HG02642 (cell line): ENCODE measurements around the gene MAEA.
"Not testable (repeated sequence)": the region's sequence is repeated elsewhere in the genome, so short reads cannot be mapped to it uniquely, and the experiment has no call there.

Experiments
- ATAC-seq: cut with Tn5 transposase; IDR thresholded peaks from one replicate; pipeline ENCODE4 v1.9.1; 2021; ENCODE audit warnings: mild to moderate bottlenecking; ENCODE audit not compliant: unreplicated experiment, poor library complexity

The MAEA gene

DNA sequence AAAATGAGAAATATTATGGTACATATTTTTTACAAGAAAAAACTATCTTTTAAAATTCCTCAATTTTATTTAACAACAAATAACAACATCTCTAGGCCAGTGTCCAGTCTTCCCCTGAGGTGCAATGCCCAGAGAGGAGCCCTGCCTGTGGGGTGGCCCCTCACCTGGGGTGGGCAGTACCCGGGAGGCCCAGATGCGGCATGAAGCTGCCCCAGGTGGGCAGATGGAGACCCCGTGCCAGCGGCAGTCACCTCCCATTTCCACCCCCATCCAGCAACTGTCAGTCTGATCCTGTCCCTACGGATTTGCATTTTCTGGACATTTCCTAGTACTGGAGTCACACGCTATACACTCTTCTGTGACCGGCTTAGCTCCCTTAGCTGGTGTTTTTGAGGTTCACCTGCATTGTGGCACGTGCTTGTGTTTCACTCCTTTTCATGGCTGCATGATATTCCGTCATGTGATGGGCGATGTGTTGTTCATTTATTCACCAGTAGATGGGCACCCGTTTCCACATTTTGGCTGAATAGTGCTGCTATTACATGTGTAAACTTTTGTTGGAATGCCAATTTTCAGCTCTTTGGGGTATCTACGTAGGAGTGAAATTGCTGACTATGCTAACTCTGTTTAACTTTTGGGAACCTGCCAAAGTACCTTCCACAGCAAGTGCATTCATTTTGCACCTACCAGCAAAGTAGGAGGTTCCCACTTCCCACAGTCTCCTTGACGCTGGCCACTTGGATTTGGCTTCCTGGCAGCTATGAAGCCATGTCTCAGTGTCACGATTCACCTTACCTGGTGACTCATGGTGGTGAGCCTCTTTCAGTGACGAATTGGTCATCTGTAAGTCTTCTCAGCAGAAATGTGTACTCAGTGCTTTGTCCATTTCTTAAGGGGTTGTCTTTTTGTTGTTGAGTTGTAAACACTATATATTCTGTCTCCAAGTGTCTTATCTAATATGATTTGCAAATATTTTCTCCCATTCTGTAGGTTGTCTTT is 11.7 kb upstream of the MAEA start:
- no peak for ATAC-seq

DNA sequence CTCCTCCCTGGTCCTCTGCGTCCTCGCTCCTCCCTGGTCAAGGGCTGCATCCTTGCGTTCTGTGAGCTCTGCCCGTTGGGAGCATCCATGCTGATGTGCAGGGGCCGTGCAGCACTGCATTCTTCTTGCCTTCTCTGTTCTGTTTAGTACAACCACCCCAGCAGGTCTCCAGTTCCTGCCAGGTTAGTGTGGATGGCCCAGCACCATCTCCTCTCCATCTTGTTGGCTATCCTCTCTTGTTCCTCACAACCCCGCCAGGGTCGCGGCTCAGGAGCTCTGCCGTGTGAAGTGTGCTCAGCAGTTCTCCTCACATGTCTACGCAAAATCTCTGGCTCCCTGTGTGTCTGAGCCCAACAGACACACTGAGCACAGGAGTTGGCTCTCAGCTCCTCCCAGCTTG is 10.4 kb upstream of the MAEA start:
- no peak for ATAC-seq

DNA sequence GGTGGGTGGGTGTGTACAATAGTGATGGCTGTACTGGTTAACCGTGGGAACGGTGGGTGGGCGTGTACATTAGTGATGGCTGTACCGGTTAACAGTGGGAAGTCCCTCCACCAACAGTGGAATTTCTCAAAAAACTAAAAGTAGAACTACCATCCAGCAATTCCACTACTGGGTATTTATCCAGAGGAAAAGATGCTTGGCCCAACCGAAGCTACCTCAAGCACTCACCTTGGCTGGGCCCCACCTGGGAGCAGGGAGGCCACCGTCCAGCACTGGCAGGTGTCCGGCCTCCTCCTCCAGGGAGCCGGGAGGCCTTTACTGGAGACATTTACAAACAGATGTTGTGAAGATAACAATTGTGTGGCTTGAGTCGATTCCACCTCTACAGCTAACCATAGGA is 6.0 kb upstream of the MAEA start:
- ATAC-seq: no peak

DNA sequence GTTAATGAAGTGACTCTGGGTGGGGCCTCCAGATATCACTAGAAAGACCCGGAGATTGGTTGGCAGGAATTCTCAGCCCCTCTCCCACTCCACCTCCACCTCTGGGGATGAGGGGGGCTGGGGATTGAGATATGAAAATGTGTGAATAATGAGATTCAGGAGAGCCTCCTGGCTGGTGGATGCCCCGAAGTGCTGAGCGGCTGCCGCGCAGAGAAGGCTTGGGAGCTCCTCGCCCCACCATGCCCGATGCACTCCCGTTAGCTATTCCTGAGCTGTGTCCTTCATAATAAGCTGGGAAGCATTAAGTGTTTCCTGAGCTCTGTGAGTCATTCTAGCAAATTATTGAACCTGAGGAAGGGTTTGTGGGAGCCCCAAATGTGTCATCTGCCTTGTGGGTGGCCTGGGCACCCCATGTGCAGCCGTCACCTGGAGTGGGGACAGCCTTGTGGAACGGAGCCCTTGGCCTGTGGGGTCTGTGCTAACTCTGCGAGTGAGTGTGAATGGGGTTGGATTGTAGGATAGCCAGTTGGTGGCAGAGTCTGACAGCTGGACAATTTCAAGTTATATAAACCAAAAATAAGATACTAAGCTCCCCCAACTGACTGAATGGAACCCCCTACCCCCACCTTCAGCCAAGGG is 4.4 kb upstream of the MAEA start:
- ATAC-seq: no peak

DNA sequence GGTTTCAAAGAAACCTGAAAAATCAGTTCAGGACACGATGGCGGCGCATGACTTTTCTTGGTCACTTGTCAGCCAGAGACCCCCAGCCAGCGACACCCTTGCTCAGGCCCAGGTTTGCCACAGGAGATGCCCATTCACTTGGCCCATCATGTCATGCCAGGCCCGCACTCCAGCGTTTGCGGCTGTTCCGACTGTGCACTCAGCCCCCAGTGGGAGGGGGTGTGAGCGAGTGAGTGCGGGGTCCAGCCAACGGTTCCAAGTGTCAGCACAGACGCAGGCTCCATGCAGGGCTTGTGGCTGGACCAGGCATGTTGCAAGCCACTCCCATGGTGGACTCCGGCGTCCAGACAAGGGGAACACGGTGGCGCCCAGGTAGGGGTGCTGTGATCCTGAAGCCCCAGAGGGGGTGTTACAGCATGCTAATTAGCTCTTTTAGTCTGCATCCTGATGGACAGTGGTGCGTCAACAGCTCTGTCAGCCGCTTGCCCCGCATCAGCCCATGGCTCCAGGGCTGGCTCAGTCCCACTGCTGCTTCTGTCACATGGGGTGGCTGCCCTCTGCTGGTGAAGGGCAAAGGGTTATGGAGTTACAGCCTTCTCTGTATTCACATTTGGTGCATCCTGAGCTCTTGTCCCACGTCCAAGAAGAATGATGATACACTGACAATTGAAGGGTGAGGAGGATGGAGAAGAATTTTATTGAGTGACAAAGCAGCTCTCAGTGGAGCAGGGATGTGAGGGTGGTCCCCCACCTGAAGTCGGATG is 3.7 kb upstream of the MAEA start:
- no peak for ATAC-seq

DNA sequence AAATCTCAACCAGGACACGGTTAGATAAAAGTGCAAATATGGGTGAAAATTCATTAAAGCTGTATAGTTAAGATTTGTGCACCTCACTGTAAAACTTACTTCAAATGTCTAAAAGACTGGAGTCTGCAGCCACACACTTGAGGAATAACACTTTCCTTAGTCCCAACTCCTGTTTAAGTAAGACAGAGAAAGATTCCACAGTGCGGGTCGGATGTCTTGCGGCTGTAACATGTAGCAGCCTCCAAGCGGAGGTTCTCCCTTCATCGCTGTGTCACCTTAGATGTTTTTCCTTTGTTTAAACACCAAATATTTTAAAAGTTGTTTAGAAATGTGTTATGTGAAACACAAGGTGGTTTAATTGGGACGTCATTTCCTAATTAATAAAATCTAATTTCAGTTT is 905 bp upstream of the MAEA start:
- no peak for ATAC-seq

DNA sequence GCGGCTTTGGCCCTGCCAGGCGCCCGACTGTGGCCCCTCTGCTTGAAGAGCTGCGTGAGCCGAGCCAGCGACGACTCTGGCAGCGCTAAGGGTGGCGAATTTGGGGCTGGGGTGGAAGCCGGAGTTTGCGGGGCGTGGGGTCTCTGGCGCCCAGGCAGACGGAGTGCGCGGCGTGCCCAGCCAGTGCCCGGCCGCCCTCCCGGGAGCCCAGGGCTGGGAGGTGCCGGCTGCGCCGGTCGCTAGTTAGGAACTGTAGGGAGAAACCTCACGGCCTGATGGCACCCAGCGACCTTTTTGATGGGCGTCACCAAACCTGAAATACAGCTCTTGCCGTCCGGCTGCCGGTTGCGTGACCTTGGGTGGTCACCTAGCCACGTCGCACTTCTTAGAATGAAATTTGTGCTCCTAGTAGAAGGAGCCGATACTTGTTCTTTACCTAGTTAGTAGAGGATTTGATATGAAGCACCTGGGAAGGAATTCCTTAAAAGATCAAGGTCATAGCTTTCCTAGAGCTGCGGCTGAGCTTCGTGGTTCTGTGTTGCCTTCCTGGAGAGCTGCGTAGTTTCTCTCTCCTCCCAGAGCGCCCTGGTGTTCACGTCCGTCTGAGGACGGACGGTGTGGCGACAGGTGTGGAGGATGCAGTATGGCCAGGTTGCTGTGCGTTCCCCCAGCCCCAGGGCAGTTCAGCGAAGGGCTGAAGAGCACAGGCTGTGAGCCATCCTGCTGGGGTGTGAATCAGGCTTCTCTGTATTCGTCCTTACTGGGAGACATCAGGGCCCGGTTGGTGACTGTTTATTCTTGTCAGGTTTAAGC is 680 bp downstream of the MAEA start:
- ATAC-seq: peak; percentile 4

DNA sequence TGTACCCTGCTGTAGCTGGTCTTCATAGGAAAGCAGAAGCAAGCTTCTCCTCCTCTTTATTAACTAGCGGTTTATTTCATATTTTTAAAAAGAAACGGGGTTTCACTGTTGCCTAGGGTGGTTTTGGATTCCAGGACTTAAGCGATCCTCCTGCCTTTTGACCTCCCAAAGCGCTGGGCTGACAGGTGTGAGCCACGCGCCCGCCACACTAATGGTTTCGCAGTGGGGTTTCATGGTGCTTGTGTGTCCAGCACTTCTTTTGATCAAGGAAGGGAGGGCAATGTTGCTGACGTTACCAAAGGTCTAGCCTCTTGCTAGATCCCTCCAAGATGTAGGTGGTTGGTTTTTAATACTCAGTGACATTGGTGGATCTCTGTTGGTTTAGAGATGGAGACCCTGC is 1.4 kb downstream of the MAEA start:
- no peak for ATAC-seq

DNA sequence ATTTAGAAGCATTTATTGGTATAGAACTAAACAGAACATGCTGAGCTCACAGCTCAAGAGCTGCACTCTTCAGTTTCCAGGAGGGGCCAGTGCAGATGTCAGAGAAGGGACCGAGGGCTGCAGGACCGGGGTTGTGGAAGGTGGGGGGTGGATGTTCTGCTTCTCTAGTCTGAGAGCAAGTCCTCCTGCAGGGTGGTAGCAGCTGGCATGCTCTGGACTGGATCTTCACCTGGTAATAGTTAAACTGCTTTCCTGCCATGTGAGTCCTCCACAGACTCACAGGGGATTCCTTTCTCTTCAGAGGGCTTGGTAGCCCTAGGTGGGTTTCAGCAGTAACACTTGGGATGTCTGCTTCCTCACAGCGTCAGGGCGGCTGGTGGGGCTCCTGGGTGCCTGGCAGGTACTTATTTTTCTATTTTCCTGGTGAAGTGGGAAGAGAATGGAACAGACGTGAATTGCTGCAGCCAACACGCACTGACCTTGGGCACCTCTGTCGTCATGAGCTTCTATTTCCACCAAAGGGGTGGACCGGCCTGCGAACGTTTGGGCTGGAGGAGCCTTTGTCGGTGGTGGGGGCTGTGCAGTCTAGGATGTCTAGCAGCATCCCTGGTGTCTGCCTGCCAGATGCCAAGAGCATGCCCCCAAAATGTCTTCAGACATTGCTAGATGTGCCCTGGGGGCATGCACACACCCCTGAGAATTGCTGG is 2.5 kb downstream of the MAEA start:
- no peak for ATAC-seq

DNA sequence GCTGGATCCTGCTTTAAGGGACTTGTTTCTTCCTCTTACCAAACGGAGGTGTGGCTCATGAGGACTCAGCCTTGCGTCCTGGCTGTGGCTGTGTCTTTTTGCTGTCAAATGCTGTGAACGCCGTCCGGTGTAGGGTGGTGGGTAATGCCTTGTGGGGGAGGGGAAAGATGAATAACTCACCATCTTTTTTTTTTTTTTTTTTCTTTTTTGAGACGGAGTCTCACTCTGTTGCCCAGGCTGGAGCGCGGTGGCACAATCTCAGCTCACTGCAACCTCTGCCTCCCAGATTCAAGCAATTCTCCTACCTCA is 3.0 kb downstream of the MAEA start:
- ATAC-seq: not testable (repeated sequence)

DNA sequence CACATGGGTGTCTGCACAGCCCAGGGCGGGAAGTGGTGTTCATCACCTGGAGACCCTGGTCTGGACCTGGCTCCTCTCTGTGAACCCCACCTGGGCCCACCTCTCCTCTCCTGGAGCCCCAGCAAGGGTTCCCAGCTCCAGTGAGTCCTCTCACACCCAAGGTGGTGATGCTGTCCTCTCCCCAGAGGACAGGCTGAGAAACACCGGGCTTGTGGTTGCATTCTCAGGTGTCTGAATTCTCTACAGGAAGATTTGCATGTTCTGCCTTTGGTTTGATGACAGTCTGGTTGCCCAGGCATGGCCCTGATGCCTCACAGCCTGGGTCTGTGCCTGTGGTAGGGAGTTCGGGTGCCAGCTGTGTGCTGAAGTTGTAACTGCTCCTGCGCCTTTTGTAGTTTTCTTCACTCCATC is 3.8 kb downstream of the MAEA start:
- no peak for ATAC-seq

DNA sequence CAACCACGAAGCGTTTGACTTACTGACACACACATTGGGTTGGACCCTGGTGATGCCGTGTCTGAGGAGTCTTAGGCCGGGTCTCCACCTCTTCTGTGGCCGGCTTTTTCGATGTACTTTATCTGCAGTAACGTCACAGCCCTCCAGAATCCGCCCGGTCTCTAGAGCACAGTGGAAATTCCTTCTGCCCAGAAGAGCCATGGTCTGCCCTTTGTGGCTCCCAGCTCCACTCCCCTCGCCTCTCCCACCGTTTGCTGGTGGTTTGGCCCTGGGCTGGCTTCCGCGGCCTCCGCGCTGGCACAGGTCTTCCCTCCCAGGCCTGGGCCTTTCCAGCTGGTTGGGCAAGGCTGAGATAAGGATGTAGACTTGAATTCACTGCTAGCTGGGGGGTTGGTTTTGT is 4.3 kb downstream of the MAEA start:
- ATAC-seq: no peak

DNA sequence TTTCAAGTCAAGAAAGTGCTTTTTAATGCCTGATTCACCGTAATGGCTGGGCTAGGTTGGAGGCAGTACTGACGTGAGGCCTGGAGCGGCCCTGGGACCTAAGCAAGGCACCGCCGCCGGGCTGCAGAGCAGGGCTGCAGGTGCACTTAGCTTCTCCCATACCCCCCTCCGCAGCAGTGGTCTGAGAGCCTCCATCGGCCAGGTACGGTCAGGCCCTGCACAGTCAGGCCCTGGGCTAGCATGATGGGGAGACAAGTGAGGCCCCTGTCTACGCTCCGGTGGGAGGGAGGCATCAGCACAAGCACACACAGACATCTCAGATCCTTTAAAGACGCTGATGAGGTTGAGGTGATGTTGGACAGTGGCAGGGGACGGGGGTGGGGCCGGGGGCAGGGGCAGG is 4.7 kb downstream of the MAEA start:
- no peak for ATAC-seq

DNA sequence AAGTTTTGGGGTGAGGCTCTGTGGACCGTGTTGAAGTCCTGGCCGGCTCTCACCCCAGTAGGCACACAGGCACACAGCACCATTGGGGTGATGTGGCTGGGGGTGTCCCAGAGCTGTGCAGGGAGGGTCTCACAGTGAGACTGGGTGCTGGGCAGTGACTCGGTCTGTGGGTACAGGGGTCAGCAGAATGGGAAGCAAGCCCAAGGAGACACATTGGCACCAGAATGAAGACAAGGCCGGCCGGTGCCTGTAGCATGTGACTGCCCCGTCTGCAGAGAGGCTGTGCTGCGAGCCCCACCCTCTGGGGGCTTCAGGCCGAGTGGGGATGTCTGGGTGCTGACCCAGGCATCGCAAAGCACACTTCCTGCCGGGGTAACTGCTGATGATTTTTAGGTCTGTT is 5.2 kb downstream of the MAEA start:
- ATAC-seq: no peak

DNA sequence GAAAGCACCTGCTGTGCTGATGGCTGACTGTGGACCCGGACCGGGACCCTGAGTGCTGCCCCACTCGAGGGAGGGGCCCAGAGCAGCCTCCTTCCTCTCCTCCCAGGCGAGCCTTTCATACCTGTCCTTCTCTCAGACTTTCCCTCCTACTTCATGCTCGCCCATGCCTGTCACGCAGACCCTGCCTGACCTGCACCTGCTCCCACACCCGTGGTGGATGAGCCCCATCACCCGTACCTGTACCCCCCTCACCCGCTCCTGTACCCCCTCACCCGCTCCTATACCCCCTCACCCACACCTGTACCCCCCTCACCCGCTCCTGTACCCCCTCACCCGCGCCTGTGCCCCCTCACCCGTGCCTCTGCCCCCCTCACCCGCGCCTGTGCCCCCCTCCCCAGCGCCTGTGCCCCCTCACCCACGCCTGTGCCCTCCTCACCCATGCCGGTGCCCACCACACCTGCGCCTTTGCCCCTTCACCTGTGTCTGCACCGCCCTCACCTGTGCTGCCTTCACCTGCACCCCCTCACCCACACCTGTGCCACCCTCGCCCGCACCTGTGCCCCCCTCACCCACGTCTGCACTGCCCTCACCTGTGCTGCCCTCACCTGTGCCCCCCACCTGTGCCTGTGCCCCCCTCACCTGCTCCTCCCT is 5.8 kb downstream of the MAEA start:
- ATAC-seq: no peak

DNA sequence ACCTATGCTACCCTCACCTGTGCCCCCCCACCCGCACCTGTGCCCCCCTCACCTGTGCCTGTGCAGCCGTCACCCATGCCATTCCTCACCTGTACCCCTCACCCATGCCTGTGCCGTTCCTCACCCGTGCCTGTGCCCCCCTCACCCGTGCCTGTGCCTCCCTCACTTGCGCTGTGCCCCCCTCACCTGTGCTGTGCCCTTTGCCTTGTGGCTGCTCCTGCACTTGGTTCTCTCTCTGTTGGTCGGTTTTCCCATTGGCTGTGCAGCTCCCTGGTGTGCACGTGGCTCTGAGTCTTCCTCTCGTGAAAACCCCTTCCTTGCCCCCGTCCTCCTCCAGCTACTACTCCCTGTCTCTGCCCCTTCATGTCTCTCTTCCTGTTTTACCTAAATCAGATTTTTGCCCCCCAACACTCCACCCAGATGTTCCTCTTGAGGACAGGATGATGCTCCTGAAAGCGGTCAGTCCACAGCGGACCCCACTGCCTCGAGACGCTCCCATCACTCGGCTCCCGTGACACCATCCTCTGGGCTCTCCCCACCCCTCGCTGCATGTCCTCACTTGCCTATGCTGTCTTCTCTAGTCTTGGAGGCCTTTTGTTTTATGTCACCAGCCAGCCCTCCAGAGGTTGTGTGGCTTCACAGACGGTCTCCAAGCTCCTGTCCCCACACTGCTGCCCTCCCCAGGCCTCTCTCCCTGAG is 6.8 kb downstream of the MAEA start:
- ATAC-seq: no peak

DNA sequence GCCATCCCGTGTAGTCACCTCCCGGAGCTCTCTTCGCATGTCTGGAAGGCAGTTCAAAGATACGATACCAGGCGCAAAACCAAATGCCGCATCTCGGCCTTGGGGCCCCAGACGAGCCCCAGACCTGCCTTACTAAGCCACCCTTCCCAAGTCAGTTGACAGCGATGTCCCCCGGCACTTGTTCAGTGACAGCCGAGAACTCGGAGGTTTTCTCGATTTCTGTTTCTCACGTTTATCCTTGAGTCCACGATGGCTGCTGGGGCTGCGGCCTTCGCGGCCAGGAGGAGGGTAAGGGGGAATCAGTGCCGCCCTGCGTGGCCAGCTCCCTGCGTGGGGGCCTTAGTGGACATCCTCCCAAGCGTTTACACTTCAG is 7.3 kb downstream of the MAEA start:
- no peak for ATAC-seq

DNA sequence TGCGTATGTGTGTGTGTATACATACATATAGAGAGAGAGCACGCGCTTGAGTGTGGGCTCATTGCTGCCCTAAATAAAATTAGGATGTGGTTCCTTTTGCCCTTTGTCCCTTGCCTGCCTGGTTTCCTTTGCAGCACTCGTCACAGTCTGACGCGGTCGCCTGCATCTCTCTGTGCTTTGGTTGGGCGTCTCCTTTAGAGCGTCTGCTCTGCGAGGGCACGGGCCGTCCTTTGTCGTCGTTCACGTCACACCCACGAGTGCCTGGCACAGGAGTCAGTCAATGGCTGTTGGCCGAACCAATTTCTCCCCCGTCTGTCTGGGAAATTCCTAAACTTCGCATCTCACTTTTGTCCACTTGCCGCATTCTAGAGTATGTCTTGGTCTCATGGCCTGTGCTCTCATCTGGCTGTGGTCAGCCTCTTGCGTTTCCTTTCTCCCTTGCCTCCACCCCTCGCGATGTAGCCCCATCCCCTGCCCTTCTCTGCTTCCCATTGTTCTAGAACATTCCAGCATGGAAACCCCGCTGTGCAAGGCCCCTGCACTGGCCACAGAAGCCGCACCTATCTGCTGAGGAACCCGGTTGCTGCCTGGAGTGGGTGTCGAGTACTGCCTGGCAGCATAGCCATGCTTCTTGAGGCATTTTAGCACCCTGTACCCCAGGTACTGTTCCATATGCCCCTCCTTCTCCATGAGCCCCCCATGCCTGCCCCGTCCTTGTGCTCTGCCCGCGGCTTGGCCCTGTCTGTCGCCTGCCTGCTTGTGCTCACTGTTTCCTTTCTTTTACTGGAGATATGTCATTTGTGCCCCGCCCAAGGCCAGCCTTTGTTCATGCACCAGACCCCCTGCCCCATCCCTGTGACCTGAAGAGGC is 8.0 kb downstream of the MAEA start:
- no peak for ATAC-seq
